HG02610 (cell line): ENCODE results near the gene SLX1A.
"Not testable (repeated sequence)": the region's sequence is repeated elsewhere in the genome, so short reads cannot be mapped to it uniquely, and the experiment has no call there.

Experiments
- ATAC-seq: cut with Tn5 transposase; IDR thresholded peaks from one replicate; pipeline ENCODE4 v1.9.1; 2021; ENCODE audit warnings: mild to moderate bottlenecking, moderate library complexity; ENCODE audit not compliant: unreplicated experiment

Gene SLX1A

DNA sequence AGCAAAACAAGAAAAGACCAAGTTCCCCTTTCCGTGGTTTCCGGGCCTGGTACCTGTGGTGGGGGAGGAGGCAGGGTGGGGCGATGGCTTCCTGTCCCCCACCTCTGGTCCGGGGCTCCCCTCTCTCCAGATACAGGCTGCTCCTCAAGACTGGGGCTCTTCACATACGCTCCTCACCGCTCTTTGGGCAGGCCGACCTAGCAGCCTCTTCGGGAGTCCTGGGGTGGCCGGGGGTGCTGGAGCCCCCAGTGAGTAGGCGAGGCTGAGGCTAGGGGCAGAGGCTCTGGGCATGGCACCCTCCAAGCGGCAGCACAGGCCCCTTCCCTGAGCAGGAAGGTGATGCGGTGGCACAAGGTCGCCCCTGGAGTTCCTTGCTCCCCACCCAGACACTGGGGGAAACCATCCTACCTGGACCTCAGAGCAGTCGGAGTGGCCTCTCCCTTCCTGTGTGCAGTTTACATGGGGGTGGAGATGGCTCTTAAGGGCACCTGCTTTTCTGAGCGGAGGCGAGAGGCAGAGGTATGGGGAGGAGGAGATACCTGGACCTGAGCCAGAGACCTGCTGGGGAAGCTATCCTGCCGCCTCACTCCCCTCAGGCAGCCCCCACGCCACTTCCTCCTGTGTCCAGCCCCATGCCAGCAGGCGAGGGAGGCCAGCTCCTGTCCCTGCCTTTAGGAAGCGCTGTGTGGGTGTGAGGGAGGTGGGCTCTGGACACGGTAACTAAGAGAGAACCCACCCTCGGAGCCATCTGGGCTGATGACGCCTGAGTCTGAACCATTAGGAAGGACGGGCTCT, 9.4 kb upstream of the SLX1A start:
- peak; percentile 28 for ATAC-seq

DNA sequence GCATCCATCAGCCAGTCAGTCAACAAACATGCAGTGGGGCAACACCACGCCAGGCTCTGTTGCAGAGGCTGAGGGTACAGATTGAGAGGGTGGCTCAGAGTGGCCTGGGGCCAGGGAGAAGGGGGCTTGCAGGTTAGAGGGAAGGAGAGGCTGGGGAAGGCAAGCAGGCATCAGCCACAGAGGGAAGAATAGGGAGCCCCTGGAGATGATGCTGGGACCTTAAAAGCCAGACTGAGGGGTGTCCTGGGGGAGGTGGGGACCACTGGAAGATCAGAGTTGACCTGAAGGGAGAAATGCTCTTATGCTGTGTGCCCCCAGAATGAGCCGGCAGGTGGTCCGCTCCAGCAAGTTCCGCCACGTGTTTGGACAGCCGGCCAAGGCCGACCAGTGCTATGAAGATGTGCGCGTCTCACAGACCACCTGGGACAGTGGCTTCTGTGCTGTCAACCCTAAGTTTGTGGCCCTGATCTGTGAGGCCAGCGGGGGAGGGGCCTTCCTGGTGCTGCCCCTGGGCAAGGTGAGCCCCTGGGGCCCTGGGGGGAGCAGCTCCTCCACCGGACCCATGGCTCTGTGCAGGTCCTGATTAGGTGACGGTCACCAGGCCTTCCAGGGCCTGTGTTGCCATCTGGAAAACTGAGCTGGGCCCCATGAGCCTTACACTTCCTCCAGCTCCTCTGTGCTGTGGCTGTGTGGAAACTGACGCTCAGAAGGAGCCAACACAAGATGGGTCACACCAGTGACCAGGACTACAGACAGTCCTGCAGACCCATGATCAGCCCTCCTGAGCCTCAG, 8.6 kb upstream of the SLX1A start:
- no peak for ATAC-seq

DNA sequence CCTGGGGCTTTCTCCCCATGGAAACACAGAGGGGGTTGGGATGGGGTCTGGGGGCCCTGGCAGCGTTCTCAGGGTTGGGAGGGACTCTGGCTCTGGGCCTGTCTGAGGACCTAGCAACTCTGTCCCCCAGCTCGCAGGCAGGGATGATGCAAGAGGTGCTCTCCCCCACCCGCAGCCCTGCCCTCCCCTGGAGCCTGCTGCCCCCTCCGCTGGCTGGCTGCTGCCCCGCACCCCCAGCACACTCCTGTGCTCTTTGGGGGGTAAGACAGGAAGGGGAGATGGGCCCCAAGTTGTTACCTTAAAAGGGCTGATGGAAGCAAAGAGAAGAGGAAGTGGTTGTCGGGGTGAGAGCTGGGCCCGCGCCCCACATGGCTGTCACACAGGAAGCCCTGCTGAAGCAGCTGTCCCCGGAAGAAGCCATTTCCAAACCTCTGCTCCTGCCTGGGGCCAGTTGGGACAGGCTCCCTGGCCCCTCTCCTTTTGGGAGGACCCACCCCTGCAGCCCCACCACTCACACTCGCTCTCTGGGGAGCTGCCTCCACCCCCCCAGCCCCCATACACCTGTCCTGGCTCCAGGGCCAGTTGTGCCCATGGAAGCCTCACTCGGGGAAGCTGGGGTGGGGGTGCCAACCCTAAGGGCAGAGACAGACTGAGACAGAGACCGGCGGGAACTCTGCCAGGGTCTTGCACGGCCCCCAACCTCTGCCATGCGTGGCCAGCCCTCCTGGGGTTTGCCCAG, 7.8 kb upstream of the SLX1A start:
- ATAC-seq, result no peak

DNA sequence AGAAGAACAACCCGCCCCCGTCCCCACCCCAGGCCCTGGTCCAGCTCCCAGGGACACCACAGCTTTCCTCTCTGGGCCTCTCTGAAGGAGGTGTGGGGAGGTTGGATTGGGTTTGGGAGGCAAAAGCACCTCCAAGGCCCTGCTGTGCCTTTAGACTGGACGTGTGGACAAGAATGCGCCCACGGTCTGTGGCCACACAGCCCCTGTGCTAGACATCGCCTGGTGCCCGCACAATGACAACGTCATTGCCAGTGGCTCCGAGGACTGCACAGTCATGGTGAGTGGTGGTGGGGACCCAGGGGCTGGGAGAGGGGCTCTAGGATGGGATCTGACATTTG, 7.3 kb upstream of the SLX1A start:
- ATAC-seq, result no peak

DNA sequence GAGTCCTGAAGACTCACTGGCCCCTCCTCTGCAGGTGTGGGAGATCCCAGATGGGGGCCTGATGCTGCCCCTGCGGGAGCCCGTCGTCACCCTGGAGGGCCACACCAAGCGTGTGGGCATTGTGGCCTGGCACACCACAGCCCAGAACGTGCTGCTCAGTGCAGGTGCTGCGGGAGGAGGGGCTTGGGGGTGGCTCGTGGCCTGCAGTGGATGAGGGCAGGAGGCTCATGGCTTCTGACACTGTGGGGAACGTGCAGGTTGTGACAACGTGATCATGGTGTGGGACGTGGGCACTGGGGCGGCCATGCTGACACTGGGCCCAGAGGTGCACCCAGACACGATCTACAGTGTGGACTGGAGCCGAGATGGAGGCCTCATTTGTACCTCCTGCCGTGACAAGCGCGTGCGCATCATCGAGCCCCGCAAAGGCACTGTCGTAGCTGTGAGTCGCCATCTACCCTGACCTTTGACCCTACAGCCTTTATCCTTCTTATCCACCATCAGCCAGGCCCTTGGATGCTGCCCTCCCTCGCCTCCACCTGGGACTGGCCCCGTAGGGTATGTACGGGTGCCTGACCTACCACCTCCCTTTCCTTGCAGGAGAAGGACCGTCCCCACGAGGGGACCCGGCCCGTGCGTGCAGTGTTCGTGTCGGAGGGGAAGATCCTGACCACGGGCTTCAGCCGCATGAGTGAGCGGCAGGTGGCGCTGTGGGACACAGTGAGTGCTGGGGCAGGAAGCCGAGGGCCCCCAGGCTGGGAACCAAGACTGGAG, 6.7 kb upstream of the SLX1A start:
- ATAC-seq, result no peak

DNA sequence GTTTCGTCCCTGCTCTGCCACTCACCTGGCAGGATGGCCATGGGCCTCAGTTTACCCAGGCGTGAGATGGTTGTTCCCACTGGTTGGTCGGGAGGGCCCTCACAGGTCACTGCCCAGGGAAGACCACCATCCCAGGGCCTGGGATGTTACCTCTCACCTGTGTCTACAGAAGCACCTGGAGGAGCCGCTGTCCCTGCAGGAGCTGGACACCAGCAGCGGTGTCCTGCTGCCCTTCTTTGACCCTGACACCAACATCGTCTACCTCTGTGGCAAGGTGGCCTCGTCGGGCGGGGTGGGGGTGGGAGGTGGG, 6.2 kb upstream of the SLX1A start:
- ATAC-seq, result no peak

DNA sequence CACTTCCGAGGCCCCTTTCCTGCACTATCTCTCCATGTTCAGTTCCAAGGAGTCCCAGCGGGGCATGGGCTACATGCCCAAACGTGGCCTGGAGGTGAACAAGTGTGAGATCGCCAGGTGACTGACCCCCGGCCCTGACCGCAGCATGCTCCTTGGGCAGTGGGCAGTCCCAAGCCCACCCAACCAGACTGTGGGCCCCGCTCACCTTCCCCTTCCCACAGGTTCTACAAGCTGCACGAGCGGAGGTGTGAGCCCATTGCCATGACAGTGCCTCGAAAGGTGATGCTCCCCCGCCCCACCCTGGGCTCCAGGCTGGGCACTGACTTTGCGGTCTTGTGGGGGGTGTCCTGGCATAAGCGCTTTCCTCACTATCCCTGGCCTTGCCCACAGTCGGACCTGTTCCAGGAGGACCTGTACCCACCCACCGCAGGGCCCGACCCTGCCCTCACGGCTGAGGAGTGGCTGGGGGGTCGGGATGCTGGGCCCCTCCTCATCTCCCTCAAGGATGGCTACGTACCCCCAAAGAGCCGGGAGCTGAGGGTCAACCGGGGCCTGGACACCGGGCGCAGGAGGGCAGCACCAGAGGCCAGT, 5.6 kb upstream of the SLX1A start:
- ATAC-seq, result no peak

DNA sequence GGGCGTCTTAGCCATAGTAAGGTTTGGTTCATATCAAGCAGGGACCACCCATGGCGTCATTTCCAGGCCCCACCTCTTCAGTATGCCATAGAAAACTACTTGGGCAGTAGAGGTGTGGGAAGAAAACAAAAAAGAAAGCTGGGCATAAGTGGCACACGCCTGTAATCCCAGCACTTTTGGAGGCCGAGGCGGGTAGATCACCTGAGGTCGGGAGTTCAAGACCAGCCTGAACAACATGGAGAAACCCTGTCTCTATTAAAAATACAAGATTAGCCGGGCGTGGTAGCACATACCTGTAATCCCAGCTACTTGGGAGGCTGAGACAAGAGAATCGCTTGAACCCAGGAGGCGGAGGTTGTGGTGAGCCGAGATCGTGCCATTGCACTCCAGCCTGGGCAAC, 2.5 kb upstream of the SLX1A start:
- ATAC-seq, result not testable (repeated sequence)

DNA sequence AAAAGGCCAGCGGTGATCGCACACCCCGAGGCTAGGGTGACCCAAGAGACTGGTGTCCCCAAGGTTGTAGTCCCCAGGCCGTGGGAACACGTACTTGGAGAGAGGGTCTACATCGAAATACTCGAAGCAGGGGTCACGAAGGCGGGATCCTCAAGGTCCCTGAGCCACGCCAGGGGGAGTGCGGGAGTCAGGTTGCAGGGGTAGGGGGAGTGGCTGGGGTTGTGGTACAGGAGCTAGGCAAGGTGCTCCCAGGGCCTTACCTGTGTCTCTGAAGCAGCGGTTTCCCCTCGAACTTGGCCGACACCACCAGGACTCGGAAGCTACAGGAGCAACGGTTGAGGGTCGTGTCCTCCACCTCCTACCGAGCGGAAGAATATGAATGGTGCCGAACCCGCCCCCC, 577 bp upstream of the SLX1A start:
- not testable (repeated sequence) for ATAC-seq

DNA sequence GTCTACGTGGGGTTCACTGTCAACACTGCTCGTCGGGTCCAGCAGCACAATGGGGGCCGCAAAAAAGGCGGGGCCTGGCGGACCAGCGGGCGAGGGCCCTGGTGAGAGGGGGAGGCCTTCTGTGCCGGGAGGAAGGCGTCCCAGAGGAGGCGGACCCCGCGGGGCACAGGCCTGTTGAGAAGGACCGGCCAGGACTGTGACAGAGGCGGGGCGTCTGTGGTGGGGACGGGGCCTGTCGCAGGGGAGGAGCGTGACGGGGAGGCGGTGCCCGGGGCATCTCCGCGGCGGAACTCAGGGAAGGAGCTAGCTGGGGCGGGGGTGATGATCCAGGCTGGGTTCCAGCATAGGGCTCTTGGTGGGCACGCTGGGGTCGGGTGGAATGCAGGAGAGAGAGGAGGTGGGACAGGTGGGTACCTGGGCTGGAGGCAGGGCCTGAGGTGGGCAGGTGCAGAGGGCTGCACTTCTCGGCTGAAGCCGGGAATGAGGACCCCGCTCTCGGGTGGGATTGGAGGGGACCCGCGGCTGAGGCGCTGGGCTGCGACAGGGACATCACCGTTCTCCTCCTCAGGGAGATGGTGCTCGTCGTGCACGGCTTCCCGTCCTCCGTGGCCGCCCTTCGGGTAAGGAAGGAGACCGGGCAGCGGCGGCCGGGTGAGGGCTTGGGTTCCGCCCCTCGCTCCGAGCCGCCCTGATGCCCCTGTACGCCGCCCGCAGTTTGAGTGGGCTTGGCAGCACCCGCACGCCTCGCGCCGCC, 674 bp downstream of the SLX1A start:
- peak; percentile 61 for ATAC-seq

DNA sequence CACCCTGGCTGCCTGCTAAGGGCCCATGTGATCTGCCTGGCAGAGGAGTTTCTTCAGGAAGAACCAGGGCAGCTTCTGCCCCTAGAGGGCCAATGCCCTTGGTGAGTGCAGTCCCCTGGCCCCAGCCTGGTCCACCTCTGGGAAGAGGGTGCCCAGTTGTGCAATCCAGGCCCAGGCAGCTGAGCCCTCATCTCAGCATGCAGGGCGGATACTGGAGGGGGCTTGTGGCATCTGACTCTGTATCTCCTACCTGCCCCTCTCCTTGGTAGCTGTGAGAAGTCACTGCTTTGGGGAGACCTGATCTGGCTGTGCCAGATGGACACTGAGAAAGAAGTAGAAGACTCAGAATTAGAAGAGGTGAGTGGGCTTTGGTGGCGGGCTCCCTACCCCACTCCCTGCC, 3.3 kb downstream of the SLX1A start:
- ATAC-seq, result not testable (repeated sequence)

DNA sequence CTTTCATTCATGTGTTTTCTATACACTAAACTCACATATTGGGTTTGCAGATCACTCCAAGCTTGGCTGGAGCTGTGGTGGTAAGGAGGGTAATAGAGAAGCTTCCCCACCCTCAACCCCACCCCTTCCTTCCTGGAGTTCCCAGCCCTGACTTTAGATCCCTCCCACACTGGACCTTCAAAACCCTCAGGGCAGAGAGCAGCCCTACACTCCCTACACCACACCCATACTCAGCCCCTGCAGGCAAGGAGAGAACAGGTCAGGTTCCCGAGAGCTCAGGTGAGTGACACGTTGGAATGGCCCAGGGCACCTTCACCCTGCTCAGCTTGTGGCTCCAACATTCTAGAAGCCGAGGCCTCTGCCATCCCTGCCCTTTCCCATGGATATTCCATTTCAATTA, 5.4 kb downstream of the SLX1A start, which contains the start of gene SULT1A3:
SULT1A3 (plus strand) TSS at position 207 of the 400 bp plus-strand sequence. CDS start 1,474 bp downstream, outside the sequence.
- not testable (repeated sequence) for ATAC-seq

DNA sequence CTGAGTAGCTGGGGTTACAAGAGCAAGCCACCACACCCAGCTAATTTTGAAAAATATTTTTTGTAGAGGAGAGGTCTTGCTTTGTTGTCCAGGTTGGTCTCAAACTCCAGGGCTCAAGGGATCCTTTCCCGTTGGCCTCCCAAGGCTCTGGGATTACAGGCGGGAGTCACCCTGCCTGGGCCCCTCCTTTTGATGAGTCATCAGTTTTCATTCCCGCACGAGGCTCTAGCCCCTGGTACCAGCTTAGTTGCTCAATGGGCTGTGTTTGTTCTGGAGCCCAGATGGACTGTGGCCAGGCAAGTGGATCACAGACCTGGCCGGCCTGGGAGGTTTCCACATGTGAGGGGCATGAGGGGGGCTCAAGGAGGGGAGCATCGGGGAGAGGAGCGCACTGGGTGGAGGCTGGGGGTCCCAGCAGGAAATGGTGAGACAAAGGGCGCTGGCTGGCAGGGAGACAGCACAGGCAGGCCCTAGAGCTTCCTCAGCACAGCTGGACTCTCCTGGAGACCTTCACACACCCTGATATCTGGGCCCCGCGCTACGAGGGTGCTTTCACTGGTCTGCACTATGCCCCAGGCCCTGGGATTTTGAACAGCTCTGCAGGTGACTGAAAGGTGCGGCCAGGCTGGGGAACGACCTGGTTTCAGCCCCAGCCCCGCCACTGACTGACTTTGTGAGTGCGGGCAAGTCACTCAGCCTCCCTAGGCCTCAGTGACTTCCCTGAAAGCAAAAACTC, 6.1 kb downstream of the SLX1A start:
- ATAC-seq, result not testable (repeated sequence)

DNA sequence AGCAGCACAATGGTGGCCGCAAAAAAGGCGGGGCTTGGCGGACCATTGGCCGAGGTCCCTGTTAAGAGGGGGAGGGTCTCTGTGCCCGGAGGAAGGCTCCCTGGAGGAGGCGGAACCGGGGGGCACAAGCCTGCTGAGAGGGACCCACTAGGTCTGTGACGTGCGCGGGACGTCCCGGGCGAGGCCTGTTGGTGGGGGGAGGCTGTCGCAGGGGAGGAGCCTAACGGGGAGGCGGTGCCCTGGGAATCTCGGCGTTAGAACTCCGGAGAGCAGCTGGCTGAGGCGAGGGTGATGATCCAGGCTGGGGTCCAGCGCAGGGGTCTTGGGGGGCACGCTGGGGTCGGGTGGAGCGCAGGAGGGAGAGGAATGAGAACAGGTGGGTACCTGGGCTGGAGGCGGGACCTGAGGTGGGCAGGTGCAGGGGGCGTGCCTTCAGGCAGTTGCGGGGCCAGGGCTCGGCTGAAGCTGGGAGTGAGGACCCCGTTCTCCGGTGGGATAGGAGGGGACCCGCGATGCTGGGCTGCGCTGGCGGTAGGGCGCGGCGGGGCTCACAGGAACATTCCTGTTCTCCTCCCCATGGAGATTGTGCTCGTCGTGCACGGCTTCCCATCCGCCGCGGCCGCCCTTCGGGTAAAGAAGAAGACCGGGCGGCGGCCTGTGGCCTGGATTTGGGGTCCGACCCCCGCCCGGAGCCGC, 12.0 kb downstream of the SLX1A start:
- not testable (repeated sequence) for ATAC-seq

DNA sequence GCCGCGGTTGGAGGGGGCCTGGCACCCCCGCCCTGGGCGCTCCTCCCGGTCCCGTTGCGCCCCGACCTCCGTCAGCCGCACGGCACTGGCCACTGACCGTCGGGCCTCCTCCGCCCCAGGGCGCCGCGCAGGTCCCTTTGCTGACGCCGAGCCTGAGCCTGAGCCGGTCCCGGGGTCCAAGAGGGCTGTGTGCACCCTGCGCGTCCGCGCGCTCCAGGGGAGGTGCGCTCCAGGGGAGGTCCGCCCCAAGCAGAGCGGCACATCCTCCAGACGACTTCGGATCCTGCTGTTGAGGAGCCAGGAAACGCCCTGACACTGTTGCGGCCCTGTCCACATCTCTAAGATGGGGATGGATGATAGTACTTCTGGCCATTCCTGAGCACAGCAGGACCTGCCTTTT, 12.6 kb downstream of the SLX1A start:
- not testable (repeated sequence) for ATAC-seq

DNA sequence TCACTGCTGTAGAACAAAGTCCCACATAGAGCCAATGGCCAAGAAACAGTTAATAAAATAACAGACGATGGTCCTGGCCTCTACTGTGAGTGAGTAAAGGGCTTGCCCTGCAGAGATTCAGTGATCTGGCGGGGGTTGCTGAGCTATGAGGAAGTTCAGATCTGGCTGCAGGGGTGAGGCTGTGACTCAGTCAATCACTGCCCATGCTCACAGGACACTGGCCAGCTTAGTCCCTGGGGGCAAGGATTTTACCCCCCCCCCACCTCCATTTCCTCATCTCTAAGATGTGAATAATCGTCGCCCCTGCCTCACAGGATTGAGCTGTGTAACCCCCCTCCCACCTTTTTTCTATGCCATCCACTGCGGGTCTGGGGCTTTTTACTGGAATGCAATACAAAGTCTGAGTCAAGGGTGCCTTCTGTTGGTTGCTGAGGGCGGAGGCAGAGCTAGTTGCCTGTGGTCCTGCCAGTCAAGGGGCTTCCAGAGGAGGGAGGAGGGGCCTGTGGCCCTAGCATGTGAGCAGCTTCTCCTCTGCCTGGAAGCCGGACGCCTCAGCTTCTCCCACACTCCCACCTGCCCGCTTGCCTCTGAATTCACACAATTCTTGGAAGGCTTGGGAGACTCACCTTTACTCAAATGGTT, 13.5 kb downstream of the SLX1A start:
- not testable (repeated sequence) for ATAC-seq

DNA sequence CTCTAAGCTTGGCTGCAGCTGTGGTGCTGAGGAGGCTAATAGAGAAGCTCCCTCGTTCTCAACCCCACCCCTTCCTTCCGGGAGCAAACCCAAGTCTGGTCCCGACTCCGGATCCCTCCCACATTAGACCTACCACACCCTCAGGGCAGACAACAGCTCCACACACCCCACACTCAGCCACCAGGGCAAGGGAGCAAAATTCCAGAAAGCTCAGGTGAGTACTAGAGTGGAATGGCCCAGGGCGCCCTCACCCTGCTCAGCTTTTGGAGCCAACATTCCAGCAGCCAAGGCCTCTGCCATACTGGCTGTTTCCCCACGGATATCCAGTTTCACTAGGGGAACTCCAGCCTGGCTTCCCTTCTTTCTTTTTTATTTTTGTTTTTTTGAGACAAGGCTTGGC, 15.4 kb downstream of the SLX1A start:
- ATAC-seq, result not testable (repeated sequence)

DNA sequence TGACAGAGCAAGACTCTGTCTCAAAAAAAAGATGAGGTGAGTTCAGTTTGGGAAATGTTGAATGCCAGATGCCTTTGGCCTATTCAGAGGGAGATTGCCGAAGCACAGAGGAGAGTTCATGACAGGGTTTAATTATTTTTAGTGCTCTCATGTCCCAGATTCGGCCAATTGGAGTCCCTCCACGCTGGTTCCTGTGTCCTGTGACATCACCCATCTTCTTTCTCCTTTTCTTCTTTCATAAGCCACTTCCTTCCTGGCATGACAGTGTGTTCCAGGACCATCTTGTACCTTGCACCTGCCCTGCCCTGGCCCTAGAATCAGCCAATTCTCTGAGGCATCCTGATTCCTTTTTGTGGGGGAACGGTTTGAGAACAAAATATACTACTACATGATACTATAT, 17.7 kb downstream of the SLX1A start:
- not testable (repeated sequence) for ATAC-seq
